ENCODE data around the gene HOXA11.

Gene HOXA11

GRCh38 chr7:27185013-27185853 is at the start of gene HOXA11:
Gene HOXA11, minus strand, starts transcription at chr7:27185232. Its CDS starts 88 bp downstream, at chr7:27185144.
- DNase-seq = no peak

- DNase-seq = no peak
Measured at GRCh38 chr7:27229448-27229847, 44.4 kb upstream of the HOXA11 start.

GRCh38 chr7:27224983-27225934 is 40.2 kb upstream of the HOXA11 start:
- DNase-seq = no peak

- DNase-seq = no peak
Measured at GRCh38 chr7:27223941-27224575, 39.0 kb upstream of the HOXA11 start.

GRCh38 chr7:27221201-27221797 is 36.3 kb upstream of the HOXA11 start:
- no peak for DNase-seq

GRCh38 chr7:27220440-27220955 is 35.5 kb upstream of the HOXA11 start:
- DNase-seq = no peak

- DNase-seq = no peak
Measured at GRCh38 chr7:27219821-27220220, 34.8 kb upstream of the HOXA11 start.

- no peak for DNase-seq
Measured at GRCh38 chr7:27217951-27218350, 32.9 kb upstream of the HOXA11 start.

GRCh38 chr7:27215356-27215755 is 30.3 kb upstream of the HOXA11 start:
- no peak for DNase-seq

- DNase-seq = no peak
Measured at GRCh38 chr7:27214239-27214950, 29.4 kb upstream of the HOXA11 start.

- no peak for DNase-seq
Measured at GRCh38 chr7:27213433-27214238, 28.6 kb upstream of the HOXA11 start.

- DNase-seq = no peak
Measured at GRCh38 chr7:27212497-27213432, 27.7 kb upstream of the HOXA11 start.

- DNase-seq = no peak
Measured at GRCh38 chr7:27211764-27212204, 26.8 kb upstream of the HOXA11 start.

- no peak for DNase-seq
Measured at GRCh38 chr7:27211084-27211446, 26.0 kb upstream of the HOXA11 start.

- DNase-seq = peak; percentile 48
Measured at GRCh38 chr7:27210441-27211083, 25.5 kb upstream of the HOXA11 start.

GRCh38 chr7:27209933-27210440 is 25.0 kb upstream of the HOXA11 start:
- DNase-seq = no peak

- DNase-seq = no peak
Measured at GRCh38 chr7:27208998-27209397, 24.0 kb upstream of the HOXA11 start.

- DNase-seq = no peak
Measured at GRCh38 chr7:27207348-27207985, 22.4 kb upstream of the HOXA11 start.

Measured in stimulated activated CD4-positive, alpha-beta T cell treated with anti-CD3 and anti-CD28 coated beads, Interleukin-12 subunit alpha, Interleukin-12 subunit beta, amount 100 ng/mL, for 4 hours (primary cell).